ENCODE data around the gene COLEC12.

GRCh38 chr18:461762-462161, 38.7 kb downstream of the COLEC12 start:
- no peak for TF ChIP-seq CTCF (IDR thresholded peaks at IDR 0.05; ENCODE audit: insufficient read depth, low read depth, low read length)
- no peak for TF ChIP-seq EZH2 (IDR thresholded peaks at IDR 0.05; ENCODE audit: insufficient read depth, low read length)
